Epithelial cell of proximal tubule (primary cell): Measurements from ENCODE around the gene NTM. TPM values are rescaled to one million over a fixed set of nuclear protein-coding genes. Genes with fewer than 3 reads are reported as not detected.
A peak's percentile ranks its signal among the peaks of the same experiment; 100 is the strongest.

Experiments used
- DNase-seq: peaks from one replicate; pipeline ENCODE4 v3.0.0-alpha.2; 2011; ENCODE audit warnings: low read depth
- H3K4me3 ChIP-seq: 2 replicates; pipeline ENCODE4 v1.5.1; 2011; ENCODE audit warnings: low read depth, mild to moderate bottlenecking, low read length
- total RNA-seq: library from RNA; depleted of rRNA; stranded (reverse); fragments of >200 nt; gene quantifications from 2 replicates; pipeline ENCODE4 v1.2.3, GENCODE V29; 2015
- TF ChIP-seq, protein P1 (sequence below): conservative IDR thresholded peaks from 2 replicates; pipeline ENCODE4 v1.5.1; 2012; ENCODE audit warnings: low read depth, mild to moderate bottlenecking, low read length

Gene NTM
- total RNA-seq, 1 donor from 2014 or later, result 5.3 TPM

- no peak for DNase-seq
- peak overlapping the region; percentile 31 for H3K4me3 ChIP-seq
- TF ChIP-seq, protein P1, sequence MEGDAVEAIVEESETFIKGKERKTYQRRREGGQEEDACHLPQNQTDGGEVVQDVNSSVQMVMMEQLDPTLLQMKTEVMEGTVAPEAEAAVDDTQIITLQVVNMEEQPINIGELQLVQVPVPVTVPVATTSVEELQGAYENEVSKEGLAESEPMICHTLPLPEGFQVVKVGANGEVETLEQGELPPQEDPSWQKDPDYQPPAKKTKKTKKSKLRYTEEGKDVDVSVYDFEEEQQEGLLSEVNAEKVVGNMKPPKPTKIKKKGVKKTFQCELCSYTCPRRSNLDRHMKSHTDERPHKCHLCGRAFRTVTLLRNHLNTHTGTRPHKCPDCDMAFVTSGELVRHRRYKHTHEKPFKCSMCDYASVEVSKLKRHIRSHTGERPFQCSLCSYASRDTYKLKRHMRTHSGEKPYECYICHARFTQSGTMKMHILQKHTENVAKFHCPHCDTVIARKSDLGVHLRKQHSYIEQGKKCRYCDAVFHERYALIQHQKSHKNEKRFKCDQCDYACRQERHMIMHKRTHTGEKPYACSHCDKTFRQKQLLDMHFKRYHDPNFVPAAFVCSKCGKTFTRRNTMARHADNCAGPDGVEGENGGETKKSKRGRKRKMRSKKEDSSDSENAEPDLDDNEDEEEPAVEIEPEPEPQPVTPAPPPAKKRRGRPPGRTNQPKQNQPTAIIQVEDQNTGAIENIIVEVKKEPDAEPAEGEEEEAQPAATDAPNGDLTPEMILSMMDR, result no peak
Observed at GRCh38 chr11:132161403-132162078, 791.1 kb downstream of the NTM start.

DNA sequence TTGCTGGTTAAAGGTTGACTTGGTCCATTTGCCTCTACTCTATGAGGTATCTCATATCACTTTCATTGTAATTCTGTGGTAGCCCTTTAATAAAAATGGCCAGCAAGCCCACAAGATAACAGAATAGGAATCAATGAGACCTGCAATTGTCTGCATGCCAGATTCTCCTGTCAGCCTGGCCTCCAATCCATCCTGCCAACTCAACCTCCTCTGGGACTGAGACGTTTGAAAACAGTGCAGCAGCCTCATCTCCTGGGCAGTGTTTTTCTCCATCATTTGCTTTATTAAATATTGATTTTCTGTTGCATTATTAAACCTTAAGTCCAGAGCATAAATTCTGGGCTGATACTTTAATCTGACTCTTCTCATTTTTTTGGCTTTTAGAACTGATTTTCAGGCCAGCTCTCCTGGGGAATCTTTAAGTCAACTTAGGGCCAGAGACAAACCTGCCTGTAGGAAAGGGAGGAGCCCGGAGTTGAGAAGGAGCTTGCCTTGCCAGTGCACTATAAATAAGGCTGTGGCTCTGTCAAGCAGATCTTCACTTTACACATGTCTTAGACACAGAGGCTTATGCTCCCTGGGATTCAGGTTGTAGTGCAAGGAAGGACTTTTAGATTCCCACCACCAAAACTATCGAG is 798.0 kb downstream of the NTM start:
- H3K4me3 ChIP-seq, result no peak overlapping the region
- no peak for DNase-seq
- TF ChIP-seq, protein P1, result no peak

DNA sequence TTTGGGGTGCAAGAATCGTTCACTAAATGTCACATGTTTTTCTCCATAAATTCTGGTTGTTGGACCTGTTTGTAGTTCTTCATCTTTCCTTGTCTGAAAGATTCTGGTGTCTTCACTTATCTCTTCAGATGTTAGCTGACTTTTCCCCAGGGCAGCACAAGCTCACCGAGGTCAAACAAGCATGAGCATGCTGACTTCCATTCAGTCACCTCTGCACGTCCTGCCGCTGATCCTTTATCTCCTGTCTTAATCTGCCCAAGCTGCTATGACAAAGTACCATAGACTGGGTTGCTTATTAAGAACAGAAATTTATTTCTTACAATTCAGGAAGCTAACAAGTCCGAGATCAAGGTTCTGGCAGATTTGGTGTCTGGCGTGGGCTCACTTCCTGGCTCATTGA is 800.6 kb downstream of the NTM start:
- no peak for DNase-seq
- TF ChIP-seq, protein P1, result no peak
- H3K4me3 ChIP-seq, result no peak overlapping the region

DNA sequence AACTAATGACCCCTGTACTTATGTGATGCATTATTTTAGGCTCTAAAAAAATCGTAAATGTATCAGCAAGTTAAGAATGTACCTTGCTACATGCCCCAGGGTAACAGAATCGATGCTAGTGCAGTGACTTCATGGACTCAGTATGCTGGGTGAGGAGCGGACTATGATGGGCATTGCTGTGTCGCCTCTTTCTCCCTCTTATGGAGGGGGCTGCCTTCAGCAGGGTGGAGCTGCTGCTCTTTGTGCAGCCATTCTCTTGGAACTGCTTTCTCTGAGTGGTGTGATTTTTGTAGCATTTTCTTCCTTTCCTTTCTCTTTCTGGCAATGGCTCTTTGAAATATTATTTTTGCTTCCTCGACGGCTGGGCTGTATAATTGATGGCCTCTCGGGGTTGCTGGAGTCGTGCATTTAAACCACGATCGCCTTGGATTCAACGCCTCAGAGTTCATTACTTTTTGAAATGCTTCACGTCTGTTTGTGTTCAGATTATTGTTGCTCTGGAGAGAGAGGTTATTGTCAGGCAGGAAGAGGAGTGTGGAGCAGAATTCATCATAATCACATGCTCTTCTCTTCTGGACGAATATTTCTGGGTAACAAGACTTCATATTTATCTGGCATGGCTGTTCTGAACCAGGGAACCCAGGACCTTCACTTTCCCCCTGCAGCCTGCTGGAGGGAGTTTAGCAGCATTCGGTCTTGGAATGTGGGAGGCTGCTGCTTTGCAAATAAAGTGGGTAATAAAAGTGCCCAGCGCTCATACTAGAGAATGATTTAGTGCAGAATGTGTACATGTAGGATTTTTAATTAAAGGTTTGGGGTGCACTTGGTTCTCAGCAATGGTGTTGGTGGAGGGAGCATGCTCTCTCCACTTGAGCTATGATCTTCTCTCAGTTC is 804.2 kb downstream of the NTM start:
- H3K4me3 ChIP-seq, result no peak overlapping the region
- TF ChIP-seq, protein P1, result no peak
- DNase-seq, result no peak

DNA sequence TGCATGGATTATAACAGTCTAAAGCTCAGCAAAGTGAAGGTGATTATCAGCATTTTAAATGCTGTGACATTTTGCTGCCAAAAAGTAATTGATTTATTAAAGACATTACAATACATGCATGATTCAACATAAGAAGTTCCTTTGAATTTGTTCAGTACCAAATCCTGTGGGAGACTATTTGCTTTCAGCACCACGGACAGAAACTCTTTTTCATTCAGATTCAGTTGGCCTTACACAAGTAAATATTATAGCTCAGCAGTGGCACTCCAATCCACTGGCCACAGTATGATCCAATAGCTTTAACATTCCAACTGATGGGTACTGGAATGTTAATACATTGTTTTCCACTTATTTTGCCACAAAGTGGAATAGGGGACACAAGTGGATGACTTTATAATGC is 806.7 kb downstream of the NTM start:
- DNase-seq, result peak; percentile 15
- TF ChIP-seq, protein P1, result no peak

DNA sequence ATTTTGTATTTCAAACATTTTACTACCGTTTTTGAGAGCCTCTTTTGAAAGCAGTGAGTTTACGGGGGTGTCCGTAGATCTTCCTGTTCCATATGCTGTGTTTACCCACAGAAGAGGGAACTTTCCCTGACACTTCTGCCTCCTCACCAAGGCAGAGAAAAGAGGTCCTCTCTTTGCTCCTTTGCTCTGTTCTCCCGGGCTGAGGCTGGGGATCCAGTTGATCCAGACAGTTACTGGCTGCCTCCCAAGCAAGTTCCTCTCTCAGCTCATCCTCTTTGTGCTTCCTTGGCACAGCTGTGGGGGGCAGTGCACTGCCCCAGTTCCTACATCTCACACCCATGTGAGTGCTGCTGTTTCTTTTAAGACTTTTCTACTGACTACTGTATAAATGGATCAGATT is 813.7 kb downstream of the NTM start:
- TF ChIP-seq, protein P1, result no peak
- H3K4me3 ChIP-seq, result no peak overlapping the region
- no peak for DNase-seq

More for the DNA sequence above, 806.7 kb downstream of the NTM start:
- no peak overlapping the region for H3K4me3 ChIP-seq
